NCI-H446 treated with DMSO at 0.1 percent for 48 hours (cell line): ENCODE measurements around the gene ALOXE3.
"Not testable (repeated sequence)": the region's sequence is repeated elsewhere in the genome, so short reads cannot be mapped to it uniquely, and the experiment has no call there.

Source experiments
- DNase-seq: peaks from one replicate; lab custom pipeline; 2025; lab: John Stamatoyannopoulos, UW

ALOXE3 gene

GRCh38 chr17:8091033-8091687 is 27.2 kb downstream of the ALOXE3 start:
- DNase-seq: no peak

- DNase-seq: no peak
Observed at GRCh38 chr17:8089728-8090127, 28.6 kb downstream of the ALOXE3 start.

DNA sequence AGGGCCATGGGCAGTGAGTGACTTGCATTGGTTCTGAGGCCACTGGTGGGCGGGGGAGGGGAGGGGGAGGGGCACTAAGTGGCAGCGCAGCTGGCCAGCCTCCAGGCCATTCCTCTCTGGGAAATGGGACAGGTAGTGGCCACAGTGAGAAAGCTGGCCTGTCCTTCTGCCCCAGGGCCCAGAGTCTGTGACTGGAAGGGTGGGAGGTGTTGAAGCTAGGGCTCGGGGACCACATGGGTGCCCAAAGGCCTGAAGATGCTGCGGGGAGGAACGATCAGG is 30.4 kb downstream of the ALOXE3 start:
- DNase-seq: no peak

- no peak for DNase-seq
Observed at GRCh38 chr17:8087075-8087951, 31.0 kb downstream of the ALOXE3 start, which contains the start of gene ALOX12B. ALOX12B (minus strand) TSS chr17:8087716; CDS start chr17:8087442, 274 bp downstream.

DNA sequence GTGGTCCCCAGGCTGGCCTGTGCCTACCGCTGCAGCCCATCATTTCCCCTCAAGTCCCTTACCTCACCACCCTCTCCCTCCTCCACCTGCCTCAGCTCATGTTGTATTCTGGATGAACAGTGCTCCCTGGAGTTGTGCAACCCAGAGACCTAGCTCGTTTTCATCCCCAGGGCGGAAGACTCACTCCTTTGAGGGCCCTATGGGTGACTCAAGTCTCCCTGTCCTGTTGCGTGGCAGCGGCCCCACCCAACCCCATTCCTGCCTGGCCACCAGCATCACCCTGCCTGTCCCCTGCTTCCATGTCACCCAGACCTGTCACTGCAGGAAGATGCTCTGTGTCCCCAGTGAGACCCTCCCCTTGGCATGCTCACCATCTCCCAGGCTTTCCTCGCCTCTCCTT is 34.1 kb downstream of the ALOXE3 start:
- DNase-seq: no peak

GRCh38 chr17:8082292-8082691 is 36.0 kb downstream of the ALOXE3 start:
- no peak for DNase-seq

GRCh38 chr17:8081876-8082275 is 36.4 kb downstream of the ALOXE3 start:
- DNase-seq: no peak

DNA sequence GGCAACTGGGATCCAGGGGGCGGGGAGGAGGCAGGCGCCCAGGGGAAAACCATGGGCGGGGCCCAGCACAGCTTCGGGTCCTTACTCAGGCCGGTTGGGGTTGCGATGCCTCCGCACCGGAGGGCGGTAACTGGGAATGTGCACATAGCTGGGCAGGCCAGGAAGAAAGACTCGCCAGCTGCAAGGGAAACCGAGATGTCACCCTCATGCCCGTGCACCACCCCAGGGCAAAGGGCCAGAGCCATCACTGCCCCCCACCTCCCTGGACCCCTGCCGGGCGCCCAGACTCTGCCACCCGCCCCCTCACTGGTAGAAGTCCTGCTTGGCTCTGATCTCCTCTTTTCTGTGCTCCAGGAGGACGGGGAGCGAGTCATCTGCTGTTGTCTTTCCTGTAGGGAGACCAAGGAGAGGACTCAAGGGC is 37.5 kb downstream of the ALOXE3 start:
- no peak for DNase-seq

- DNase-seq: no peak
Observed at GRCh38 chr17:8080208-8080798, 38.0 kb downstream of the ALOXE3 start.

GRCh38 chr17:8079291-8080207 is 38.8 kb downstream of the ALOXE3 start:
- no peak for DNase-seq

DNA sequence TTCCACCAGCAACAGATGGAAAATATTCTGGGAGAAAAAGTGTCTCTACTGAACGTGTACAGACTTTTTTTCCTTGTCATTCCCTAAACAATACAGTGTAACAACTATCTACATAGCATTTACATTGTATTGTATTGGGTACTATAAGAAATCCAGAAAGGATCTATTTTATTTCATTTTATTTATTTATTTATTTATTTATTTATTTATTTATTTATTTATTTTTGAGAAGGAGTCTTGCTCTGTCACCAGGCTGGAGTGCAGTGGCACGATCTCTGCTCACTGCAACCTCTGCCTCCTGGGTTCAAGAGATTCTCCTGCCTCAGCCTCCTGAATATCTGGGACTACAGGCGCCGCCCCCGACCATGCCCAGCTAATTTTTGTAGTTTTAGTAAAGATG is 40.4 kb downstream of the ALOXE3 start:
- not testable (repeated sequence) for DNase-seq

GRCh38 chr17:8076502-8077266 is 41.6 kb downstream of the ALOXE3 start:
- no peak for DNase-seq

DNA sequence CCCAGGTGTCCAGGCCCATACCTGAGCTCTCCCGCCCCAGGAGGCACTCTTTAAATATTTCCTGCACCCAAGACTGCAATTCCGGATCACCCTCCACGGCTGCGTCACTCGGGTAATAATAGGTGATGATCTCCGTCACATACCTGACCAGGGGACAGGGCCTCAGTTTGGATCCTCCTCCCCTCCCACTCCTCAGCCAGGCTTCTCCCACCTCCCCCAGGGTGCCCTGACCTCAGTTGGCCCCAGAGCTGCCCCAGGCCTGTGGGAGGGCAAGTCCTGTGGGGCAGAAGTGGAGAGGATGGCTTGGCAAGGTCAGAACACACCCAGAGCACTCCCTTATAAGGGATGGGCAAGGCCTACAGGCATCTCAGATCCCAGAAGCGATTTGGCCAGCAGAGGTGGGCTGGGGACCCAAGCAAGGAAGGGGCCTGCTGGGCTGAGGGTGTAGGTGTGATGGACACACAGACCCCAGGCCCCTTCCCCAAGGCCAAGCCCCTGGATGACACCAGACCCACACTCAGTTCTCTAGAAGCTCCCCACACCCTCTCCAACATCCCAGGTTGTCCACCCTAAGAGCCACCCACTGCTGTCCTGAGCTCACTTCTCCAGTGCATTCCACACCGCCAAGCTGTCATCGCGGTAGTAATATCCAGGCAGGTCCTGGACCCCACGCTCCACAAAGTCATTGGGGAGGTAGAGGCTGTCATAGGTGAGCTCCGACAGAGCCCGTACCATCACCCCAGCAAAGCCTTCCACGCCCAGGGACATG is 42.6 kb downstream of the ALOXE3 start:
- DNase-seq: no peak

- no peak for DNase-seq
Observed at GRCh38 chr17:8075081-8075480, 43.2 kb downstream of the ALOXE3 start.

DNA sequence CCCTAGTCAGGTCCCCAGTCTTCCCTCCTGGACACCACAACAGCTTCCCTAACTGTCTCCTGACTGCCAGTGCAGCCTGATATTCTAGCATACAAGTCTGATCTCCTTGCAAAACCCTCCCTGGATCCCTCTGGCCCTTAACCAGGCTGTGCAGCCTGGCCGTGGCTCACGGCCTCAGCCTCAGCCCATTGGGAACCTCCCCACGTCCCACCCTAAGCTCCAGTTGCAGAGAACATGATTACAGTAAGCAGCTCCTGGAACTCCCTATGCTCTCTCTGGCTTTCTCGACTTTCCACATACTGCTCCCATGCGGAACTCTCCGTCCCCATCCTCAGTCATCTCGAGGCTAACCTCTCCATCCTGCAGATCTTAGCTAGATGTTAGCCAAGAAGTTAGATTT is 43.8 kb downstream of the ALOXE3 start:
- no peak for DNase-seq

GRCh38 chr17:8073627-8074484 is 44.5 kb downstream of the ALOXE3 start:
- peak; percentile 18 for DNase-seq

DNA sequence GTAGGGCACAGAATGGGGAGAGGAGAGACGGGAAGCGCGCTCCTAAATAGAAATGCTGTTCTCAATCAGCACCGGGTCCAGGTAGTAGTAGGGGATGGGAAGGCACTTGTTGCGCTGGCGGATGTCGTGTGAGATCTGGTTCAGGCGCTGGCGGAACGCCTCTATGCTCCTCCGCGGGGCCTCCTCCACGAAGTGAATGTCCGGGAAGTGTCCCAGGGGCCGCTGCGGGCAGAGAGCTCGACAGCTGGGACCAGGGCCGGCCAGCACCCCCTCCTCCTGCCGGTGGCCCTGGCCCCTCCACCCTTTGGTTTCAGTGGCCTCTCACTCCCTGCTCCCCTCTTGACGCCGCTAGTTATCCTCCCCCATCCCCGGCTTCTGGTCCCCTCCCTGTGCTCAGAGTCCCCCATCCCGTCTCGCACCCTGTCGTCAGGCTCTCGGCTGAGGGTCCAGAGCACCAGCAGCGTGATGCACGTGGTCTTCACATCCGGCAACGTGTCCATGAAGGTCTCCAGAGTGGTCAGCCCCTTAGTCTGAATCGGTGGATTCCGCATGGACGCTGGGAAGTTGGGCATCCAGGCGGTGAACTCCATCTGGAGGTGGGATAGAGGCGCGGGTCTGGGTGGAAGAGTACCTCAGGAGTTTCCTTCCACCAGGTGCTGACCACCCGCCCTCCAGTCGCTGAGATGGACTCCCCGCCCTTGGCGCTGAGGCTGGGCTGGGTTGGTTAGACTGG is 45.4 kb downstream of the ALOXE3 start:
- no peak for DNase-seq

- DNase-seq: no peak
Observed at GRCh38 chr17:8072341-8072728, 46.0 kb downstream of the ALOXE3 start.

DNA sequence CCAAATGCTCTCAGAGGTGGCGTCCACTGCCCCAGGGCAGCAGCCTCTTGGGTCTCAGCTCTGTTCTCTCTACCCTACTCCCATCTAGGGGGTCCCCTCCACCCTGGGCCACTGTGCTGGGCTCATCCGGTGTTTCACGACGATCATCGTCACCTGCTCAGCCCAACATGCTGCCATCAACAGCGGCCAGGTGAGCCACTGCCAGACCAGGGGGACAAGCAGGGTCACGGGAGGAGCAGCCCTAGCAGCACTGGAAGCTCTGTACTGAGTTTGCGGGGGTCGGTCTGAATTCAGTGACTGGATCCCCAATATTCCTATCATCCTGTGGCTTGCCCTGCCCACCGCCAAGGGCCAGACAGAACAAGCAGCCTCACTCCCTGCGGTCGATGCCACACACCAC is 46.8 kb downstream of the ALOXE3 start:
- DNase-seq: no peak
